GM18861 (cell line): ENCODE measurements around the gene PRSS1.
"Not testable (repeated sequence)": the region's sequence is repeated elsewhere in the genome, so short reads cannot be mapped to it uniquely, and the experiment has no call there.

Experiments used
- ATAC-seq: cut with Tn5 transposase; IDR thresholded peaks from one replicate; pipeline ENCODE4 v1.9.1; 2021; ENCODE audit not compliant: unreplicated experiment

PRSS1 gene

GRCh38 chr7:142749218-142749993, at the start of gene PRSS1:
Gene PRSS1, plus strand, starts transcription at chr7:142749472. Its CDS starts 13 bp downstream, at chr7:142749485.
- ATAC-seq: no peak

GRCh38 chr7:142700935-142701334, 48.3 kb upstream of the PRSS1 start:
- ATAC-seq: not testable (repeated sequence)

GRCh38 chr7:142703655-142704305, 45.5 kb upstream of the PRSS1 start:
- ATAC-seq: no peak

GRCh38 chr7:142708726-142709125, 40.5 kb upstream of the PRSS1 start:
- not testable (repeated sequence) for ATAC-seq

GRCh38 chr7:142709921-142710320, 39.4 kb upstream of the PRSS1 start:
- no peak for ATAC-seq

GRCh38 chr7:142711196-142711595, 38.1 kb upstream of the PRSS1 start:
- no peak for ATAC-seq

- no peak for ATAC-seq
Observed at GRCh38 chr7:142711746-142712616, 37.3 kb upstream of the PRSS1 start.

- ATAC-seq: no peak
Observed at GRCh38 chr7:142712617-142712957, 36.7 kb upstream of the PRSS1 start.

GRCh38 chr7:142714375-142714774, 34.9 kb upstream of the PRSS1 start:
- ATAC-seq: peak; percentile 58

GRCh38 chr7:142716596-142716995, 32.7 kb upstream of the PRSS1 start:
- ATAC-seq: no peak

- ATAC-seq: no peak
Observed at GRCh38 chr7:142717453-142717852, 31.8 kb upstream of the PRSS1 start.

GRCh38 chr7:142718313-142718712, 31.0 kb upstream of the PRSS1 start:
- ATAC-seq: no peak

GRCh38 chr7:142720172-142720773, 29.0 kb upstream of the PRSS1 start:
- no peak for ATAC-seq

GRCh38 chr7:142720986-142721385, 28.3 kb upstream of the PRSS1 start:
- ATAC-seq: no peak

GRCh38 chr7:142722248-142722794, 27.0 kb upstream of the PRSS1 start:
- no peak for ATAC-seq

GRCh38 chr7:142733271-142733670, 16.0 kb upstream of the PRSS1 start:
- no peak for ATAC-seq

- ATAC-seq: peak; percentile 67
Observed at GRCh38 chr7:142739923-142740492, 9.3 kb upstream of the PRSS1 start.

- no peak for ATAC-seq
Observed at GRCh38 chr7:142740786-142741185, 8.5 kb upstream of the PRSS1 start.

- not testable (repeated sequence) for ATAC-seq
Observed at GRCh38 chr7:142741932-142742331, 7.3 kb upstream of the PRSS1 start.

GRCh38 chr7:142745091-142745635, 4.1 kb upstream of the PRSS1 start:
- no peak for ATAC-seq
